CD4-positive, alpha-beta T cell (primary cell): ENCODE data around the gene ZNF775. TPM values are rescaled to one million over a fixed set of nuclear protein-coding genes. Genes with fewer than 3 reads are reported as not detected.
A peak's percentile ranks its signal among the peaks of the same experiment; 100 is the strongest.

Experiments used
- ATAC-seq: fragments of 200-7000 bp; cut with Tn5 transposase; one replicate; pipeline ENCODE4 v1.10.0; 2022; ENCODE audit warnings: mild to moderate bottlenecking; ENCODE audit not compliant: poor library complexity
- CTCF ChIA-PET: fragments of 350-600 bp; sonication (Branson Sonifier 250); formaldehyde crosslinking; loops from one replicate; lab custom pipeline; 2021; ENCODE audit warnings: antibody characterized with exemption, inconsistent platforms; lab: Charles Lee
- POLR2A ChIA-PET: fragments of 350-600 bp; sonication (Branson Sonifier 250); formaldehyde crosslinking; loops from one replicate; lab custom pipeline; 2021; ENCODE audit warnings: antibody characterized with exemption, inconsistent platforms; lab: Charles Lee
- DNase-seq, 14 experiments: peaks; one replicate each; pipeline ENCODE4 v3.0.0-alpha.2; 2013 to 2020; ENCODE audit warnings: mixed read lengths in 2 of 14
- H3K27ac ChIP-seq, 2 donors: one replicate each; pipeline versions ENCODE4 v1.5.1 to v1.7.0; 2013; ENCODE audit warnings: low read length in 2 of 2, low read depth in 1 of 2, mild to moderate bottlenecking in 1 of 2
- H3K27me3 ChIP-seq, 2 experiments: 1 replicate in 1 of 2; 2 replicates in 1 of 2; pipeline versions ENCODE4 v1.6.1 to v1.7.0; 2013; ENCODE audit warnings: low read length in 2 of 2, control low read depth in 1 of 2, mild to moderate bottlenecking in 1 of 2, moderate library complexity in 1 of 2; ENCODE audit not compliant: insufficient read depth in 2 of 2, control insufficient read depth in 1 of 2
- H3K36me3 ChIP-seq: one replicate; pipeline ENCODE4 v1.6.1; 2013; ENCODE audit warnings: low read length, control low read depth; ENCODE audit not compliant: insufficient read depth
- H3K4me1 ChIP-seq: one replicate; pipeline ENCODE4 v1.6.1; 2013; ENCODE audit warnings: low read length, control low read depth; ENCODE audit not compliant: insufficient read depth
- H3K4me3 ChIP-seq: one replicate; pipeline ENCODE4 v1.5.1; 2013; ENCODE audit warnings: mild to moderate bottlenecking, low read length, moderate library complexity
- H3K9me3 ChIP-seq, 2 experiments: 1 replicate in 1 of 2; 2 replicates in 1 of 2; pipeline versions ENCODE4 v1.6.1 to v1.7.0; 2013; ENCODE audit warnings: low read length in 2 of 2, mild to moderate bottlenecking in 2 of 2, control low read depth in 1 of 2, moderate library complexity in 1 of 2; ENCODE audit not compliant: control insufficient read depth in 1 of 2, insufficient read depth in 1 of 2
- H3K27ac Mint-ChIP-seq: one replicate; pipeline ENCODE4 v1.8.0; 2020; ENCODE audit warnings: mixed read lengths
- H3K27me3 Mint-ChIP-seq: one replicate; pipeline ENCODE4 v1.8.0; 2021; ENCODE audit warnings: mixed read lengths
- H3K36me3 Mint-ChIP-seq: one replicate; pipeline ENCODE4 v1.8.0; 2021; ENCODE audit warnings: low read depth, mixed read lengths
- H3K4me1 Mint-ChIP-seq: one replicate; pipeline ENCODE4 v1.8.0; 2021; ENCODE audit warnings: low read depth, mixed read lengths
- H3K4me3 Mint-ChIP-seq: one replicate; pipeline ENCODE4 v1.8.0; 2020; ENCODE audit warnings: mild to moderate bottlenecking, mixed read lengths
- H3K9me3 Mint-ChIP-seq: one replicate; pipeline ENCODE4 v1.8.0; 2020; ENCODE audit warnings: mixed read lengths
- CTCF ChIP-seq: fragments of 200-600 bp; IDR thresholded peaks from one replicate; pipeline ENCODE4 v1.8.0; 2022; ENCODE audit warnings: antibody characterized with exemption, mild to moderate bottlenecking
- intact Hi-C, 2 experiments: fragments of 100-400 bp; cut with DNase I in 1 of 2; cut with micrococcal nuclease in 1 of 2; formaldehyde crosslinking; loops; one replicate each; pipeline versions ENCODE4 v1.15.1 to v1.9.0; 2023 to 2025; cut with DNase I, micrococcal nuclease
- total RNA-seq, 174 experiments: library from RNA in 2 of 174; stranded (reverse) in 2 of 174; gene quantifications; one replicate each; pipeline ENCODE4 v1.2.3 and lab custom pipeline; 2021 to 2026

The ZNF775 gene
- total RNA-seq, 2 experiments from 2014 or later = 0.38 to 0.45 TPM

GRCh38 chr7:150367677-150368095 is 11.4 kb upstream of the ZNF775 start:
- Histone ChIP-seq H3K4me3 (peak overlapping the region; percentile 83), H3K4me1 (peaks cover 43% of the 10 kb centered on the region), H3K9me3 (no peaks in the 10 kb centered on the region), H3K36me3 (peaks cover 16% of the 10 kb centered on the region), H3K27ac (peak overlapping the region; percentile 40 to 80), H3K27me3 (no peaks in the 10 kb centered on the region)
- Mint-ChIP-seq H3K36me3 (peaks cover 30% of the 10 kb centered on the region), H3K4me3 (peak overlapping the region; percentile 99), H3K9me3 (no peaks in the 10 kb centered on the region), H3K4me1 (peaks cover 55% of the 10 kb centered on the region), H3K27ac (peak overlapping the region; percentile 96), H3K27me3 (no peaks in the 10 kb centered on the region)
- ChIA-PET POLR2A (interaction anchor here (0.7 to 7.1 kb wide), 9 partner anchors 10 to 529 kb away, joined by 3 to 76 read pairs (median 4); partner anchors contain the start of gene ZNF862), CTCF (interaction anchor here (1.6 to 4.8 kb wide), 2 partner anchors 10 to 38 kb away, joined by 6 to 20 read pairs; a partner anchor contains a TSS)
- DNase-seq (no peak), ATAC-seq (peak; percentile 64)
- intact Hi-C loops = loop anchor here (1.0 to 10.0 kb wide), 5 partner anchors 10 to 653 kb away; partner anchors contain the start of genes ACTR3C (in 1 of the 2) and LRRC61 (in 1 of the 2)
- no peak for TF ChIP-seq CTCF

GRCh38 chr7:150368096-150368883 is 10.8 kb upstream of the ZNF775 start, which contains the start of gene REPIN1:
Gene REPIN1, plus strand, starts transcription at chr7:150368822. Its CDS starts 890 bp downstream, at chr7:150369712.
- peak within 1 kb of the TSS; percentile 40 to 80 for H3K27ac ChIP-seq
- Mint-ChIP-seq H3K4me1 (peaks cover 61% of the 10 kb centered on the region), H3K9me3 (no peaks in the 10 kb centered on the region), H3K4me3 (peak within 1 kb of the TSS; percentile 99), H3K36me3 (peaks cover 36% of the 10 kb centered on the region), H3K27me3 (no peaks in the 10 kb centered on the region), H3K27ac (peak within 1 kb of the TSS; percentile 96)
- CTCF ChIA-PET = interaction anchor here (1.6 to 4.8 kb wide), 2 partner anchors 10 to 37 kb away, joined by 6 to 20 read pairs; a partner anchor contains a TSS
- peaks cover 21% of the 10 kb centered on the region for H3K36me3 ChIP-seq
- DNase-seq (peak; percentile 58 to 91 (median 73)), ATAC-seq (peak; percentile 45)
- no peak for TF ChIP-seq CTCF
- peaks cover 47% of the 10 kb centered on the region for H3K4me1 ChIP-seq
- H3K9me3 ChIP-seq = no peaks in the 10 kb centered on the region
- POLR2A ChIA-PET = interaction anchor here (0.7 to 7.1 kb wide), 12 partner anchors 10 to 530 kb away, joined by 3 to 76 read pairs (median 4); partner anchors contain the start of genes GIMAP7, ZNF775 and ZNF862
- intact Hi-C loops = loop anchor here (1.0 to 10.0 kb wide), 5 partner anchors 11 to 653 kb away; partner anchors contain the start of genes ACTR3C (in 1 of the 2) and LRRC61 (in 1 of the 2)
- H3K27me3 ChIP-seq = no peaks in the 10 kb centered on the region
- peak within 1 kb of the TSS; percentile 83 for H3K4me3 ChIP-seq
